ENCODE data around the gene HEXD. TPM values are rescaled to one million over a fixed set of nuclear protein-coding genes. Genes with fewer than 3 reads are reported as not detected.

Gene HEXD
- total RNA-seq, 1 experiment from 2014 or later = 16.2 TPM

- H3K4me3 Mint-ChIP-seq (ENCODE audit: unreplicated experiment) = no peak overlapping the region
- intact Hi-C loops (cut with micrococcal nuclease) = no loop called here
Measured at GRCh38 chr17:82490512-82491195, 72.5 kb downstream of the HEXD start.

GRCh38 chr17:82491196-82491530 is 73.0 kb downstream of the HEXD start:
- Mint-ChIP-seq H3K4me1 (ENCODE audit: insufficient read depth, unreplicated experiment) (peaks cover 32% of the 10 kb centered on the region), H3K36me3 (ENCODE audit: insufficient read depth, unreplicated experiment) (peaks cover 22% of the 10 kb centered on the region), H3K4me3 (ENCODE audit: unreplicated experiment) (no peak overlapping the region), H3K9me3 (ENCODE audit: unreplicated experiment) (no peaks in the 10 kb centered on the region), H3K27ac (ENCODE audit: low read depth, unreplicated experiment) (no peak overlapping the region), H3K27me3 (ENCODE audit: insufficient read depth, unreplicated experiment) (no peaks in the 10 kb centered on the region)
- intact Hi-C loops (cut with micrococcal nuclease) = no loop called here
- BruUV-seq (replicated peaks) = no TSS peak
- ChIA-PET POLR2A (interaction anchor here (1.3 kb wide), 1 partner anchor 40 kb away, joined by 3 read pairs; the partner anchor contains the start of gene CYBC1), CTCF (no interaction called here)
- DNase-seq (ENCODE audit: unreplicated experiment) = no peak
- no peak for TF ChIP-seq CTCF (IDR thresholded peaks at IDR 0.05; ENCODE audit: unreplicated experiment)

More at GRCh38 chr17:82490512-82491195, 72.5 kb downstream of the HEXD start:
- Mint-ChIP-seq H3K27ac (ENCODE audit: low read depth, unreplicated experiment) (no peak overlapping the region), H3K27me3 (ENCODE audit: insufficient read depth, unreplicated experiment) (no peaks in the 10 kb centered on the region), H3K36me3 (ENCODE audit: insufficient read depth, unreplicated experiment) (peaks cover 22% of the 10 kb centered on the region), H3K4me1 (ENCODE audit: insufficient read depth, unreplicated experiment) (peaks cover 31% of the 10 kb centered on the region), H3K9me3 (ENCODE audit: unreplicated experiment) (no peaks in the 10 kb centered on the region)
- ChIA-PET CTCF (no interaction called here), POLR2A (interaction anchor here (1.3 kb wide), 1 partner anchor 40 kb away, joined by 3 read pairs; the partner anchor contains the start of gene CYBC1)
- no TSS peak for BruUV-seq (replicated peaks)
- TF ChIP-seq CTCF (IDR thresholded peaks at IDR 0.05; ENCODE audit: unreplicated experiment) = no peak
- no peak for DNase-seq (ENCODE audit: unreplicated experiment)

- POLR2A ChIA-PET = interaction anchor here (1.1 to 7.0 kb wide), 4 partner anchors 29 to 41 kb away, joined by 3 to 128 read pairs (median 34); partner anchors contain the start of genes CYBC1 and FOXK2
- CTCF ChIA-PET = interaction anchor here (0.6 kb wide), 2 partner anchors 9 to 37 kb away, joined by 3 to 6 read pairs; no protein-coding TSS in a partner anchor
- no peak for DNase-seq (ENCODE audit: unreplicated experiment)
- BruUV-seq (replicated peaks) = no TSS peak
- H3K4me1 Mint-ChIP-seq (ENCODE audit: insufficient read depth, unreplicated experiment) = peaks cover 31% of the 10 kb centered on the region
- H3K36me3 Mint-ChIP-seq (ENCODE audit: insufficient read depth, unreplicated experiment) = peaks cover 22% of the 10 kb centered on the region
- no peak overlapping the region for H3K27ac Mint-ChIP-seq (ENCODE audit: low read depth, unreplicated experiment)
- no peaks in the 10 kb centered on the region for H3K27me3 Mint-ChIP-seq (ENCODE audit: insufficient read depth, unreplicated experiment)
- no peaks in the 10 kb centered on the region for H3K9me3 Mint-ChIP-seq (ENCODE audit: unreplicated experiment)
- TF ChIP-seq CTCF (IDR thresholded peaks at IDR 0.05; ENCODE audit: unreplicated experiment) = no peak
- intact Hi-C loops (cut with micrococcal nuclease) = no loop called here
- no peak overlapping the region for H3K4me3 Mint-ChIP-seq (ENCODE audit: unreplicated experiment)
Measured at GRCh38 chr17:82491533-82491932, 73.4 kb downstream of the HEXD start.

Other genes starting within 250 kb of the HEXD start
- 86.8 and 87.3 TPM in 2 replicates for gene CCDC57, start 205.5 kb upstream of the HEXD start, total RNA-seq (2022)
- 268 and 350 TPM in 2 replicates for gene SLC16A3, start 189.3 kb upstream of the HEXD start, total RNA-seq (2022)
- 191 and 193 TPM in 2 replicates for gene CSNK1D, start 144.6 kb upstream of the HEXD start, total RNA-seq (2022)
- gene CD7, start 100.7 kb upstream of the HEXD start, total RNA-seq (2022) = 0.63 and 0.71 TPM in 2 replicates
- gene SECTM1, start 84.6 kb upstream of the HEXD start, total RNA-seq (2022) = 7.5 and 13.4 TPM in 2 replicates
- gene TEX19, start 59.1 kb upstream of the HEXD start, total RNA-seq (2022) = not detected in 2 replicates
- not detected in 2 replicates for gene UTS2R, start 46.6 kb upstream of the HEXD start, total RNA-seq (2022)
- 16.5 and 21.1 TPM in 2 replicates for gene OGFOD3, start 239 bp downstream of the HEXD start, total RNA-seq (2022)
- gene CYBC1, start 32.4 kb downstream of the HEXD start, total RNA-seq (2022) = 38.0 and 45.4 TPM in 2 replicates
- gene NARF, start 40.4 kb downstream of the HEXD start, total RNA-seq (2022) = 20.6 TPM in 2 replicates
- gene FOXK2, start 101.4 kb downstream of the HEXD start, total RNA-seq (2022) = 85.9 and 104 TPM in 2 replicates
- gene WDR45B, start 230.1 kb downstream of the HEXD start, total RNA-seq (2022) = 87.3 and 88.3 TPM in 2 replicates